ENCODE measurements around the gene CELF4.

GRCh38 chr18:37445836-37446235 is 119.8 kb downstream of the CELF4 start:
- TF ChIP-seq TAF1 (IDR thresholded peaks at IDR 0.05; ENCODE audit: borderline replicate concordance, low read depth, low read length) = no peak
- TF ChIP-seq POLR2AphosphoS5 (IDR thresholded peaks at IDR 0.05; ENCODE audit: low read depth, low read length) = no peak
- no peak for TF ChIP-seq POLR2A (IDR thresholded peaks at IDR 0.05; ENCODE audit: low read depth, low read length)

Data from GM12892 (cell line).